K562 (cell line): ENCODE results near the gene BTBD18. TPM values are rescaled to one million over a fixed set of nuclear protein-coding genes. Genes with fewer than 3 reads are reported as not detected.
A peak's percentile ranks its signal among the peaks of the same experiment; 100 is the strongest.

Experiments
- BHLHE40 ChIP-seq: IDR thresholded peaks from 2 replicates; pipeline ENCODE4 v1.6.1; 2011; ENCODE audit warnings: low read length, improper control_type of control experiment
- DMBX1 ChIP-seq: fragments of 250-450 bp; sonication (Bioruptor Pico); IDR thresholded peaks from 2 replicates; pipeline ENCODE4 v1.8.0; 2022; ENCODE audit warnings: inconsistent platforms, mild to moderate bottlenecking, moderate library complexity, borderline replicate concordance
- ELF4 ChIP-seq: fragments of 450-650 bp; formaldehyde crosslinking; IDR thresholded peaks from 2 replicates; pipeline ENCODE4 v1.4.0; 2022; ENCODE audit warnings: missing genetic modification characterization
- ETS2 ChIP-seq: IDR thresholded peaks from 2 replicates; pipeline ENCODE4 v1.6.1; 2016; ENCODE audit warnings: borderline replicate concordance, missing genetic modification characterization, mild to moderate bottlenecking, moderate library complexity, missing compliant biosample characterization; ENCODE audit not compliant: poor library complexity, severe bottlenecking
- GTF2A2 ChIP-seq: IDR thresholded peaks from 2 replicates; pipeline ENCODE4 v1.6.1; 2016; ENCODE audit warnings: mild to moderate bottlenecking, missing genetic modification characterization, missing compliant biosample characterization
- HNRNPL ChIP-seq: fragments of 200-400 bp; formaldehyde crosslinking; IDR thresholded peaks from 2 replicates; pipeline ENCODE4 v1.6.1; 2017; ENCODE audit warnings: low read depth, mild to moderate bottlenecking, low read length
- KLF1 ChIP-seq: fragments of 450-650 bp; IDR thresholded peaks from 2 replicates; pipeline ENCODE4 v1.6.1; 2016; ENCODE audit warnings: missing genetic modification characterization, missing compliant biosample characterization
- KLF10 ChIP-seq: fragments of 250-450 bp; sonication (Bioruptor Pico); IDR thresholded peaks from 2 replicates; pipeline ENCODE4 v1.6.1; 2021; ENCODE audit warnings: matching md5 sums
- MYBL2 ChIP-seq, 2 experiments: fragments of 450-650 bp in 1 of 2; sonication (generic) in 1 of 2; formaldehyde crosslinking in 1 of 2; IDR thresholded peaks; 2 replicates each; pipeline versions ENCODE4 v1.6.1 to v1.8.1; 2017 to 2022; ENCODE audit warnings: borderline replicate concordance in 1 of 2, inconsistent platforms in 1 of 2, low read depth in 1 of 2, mild to moderate bottlenecking in 1 of 2, missing genetic modification reagents in 1 of 2, moderate library complexity in 1 of 2
- NCOA2 ChIP-seq, 2 experiments: fragments of 450-650 bp; IDR thresholded peaks; 2 replicates each; pipeline ENCODE4 v1.6.1; 2018; ENCODE audit warnings: mild to moderate bottlenecking in 2 of 2, moderate library complexity in 1 of 2; ENCODE audit not compliant: partially characterized antibody in 2 of 2
- OTX1 ChIP-seq: fragments of 450-650 bp; formaldehyde crosslinking; IDR thresholded peaks from 2 replicates; pipeline ENCODE4 v1.4.0; 2022; ENCODE audit warnings: mild to moderate bottlenecking
- SIN3A ChIP-seq, 2 experiments: fragments of 150-350 bp in 1 of 2; IDR thresholded peaks; 2 replicates each; pipeline ENCODE4 v1.6.1; 2011 to 2016; ENCODE audit warnings: borderline replicate concordance in 2 of 2, low read depth in 2 of 2, low read length in 2 of 2, mild to moderate bottlenecking in 2 of 2, moderate library complexity in 2 of 2; ENCODE audit not compliant: control insufficient read depth in 1 of 2
- SLC30A9 ChIP-seq: fragments of 250-450 bp; sonication (Bioruptor Pico); IDR thresholded peaks from 2 replicates; pipeline ENCODE4 v1.8.0; 2022; ENCODE audit warnings: mild to moderate bottlenecking, moderate library complexity
- SREBF2 ChIP-seq: sonication (generic); formaldehyde crosslinking; IDR thresholded peaks from 2 replicates; pipeline ENCODE4 v1.4.0; 2020; ENCODE audit warnings: mild to moderate bottlenecking, missing genetic modification reagents
- TEAD1 ChIP-seq, 2 experiments: fragments of 450-650 bp in 1 of 2; sonication (generic) in 1 of 2; formaldehyde crosslinking; IDR thresholded peaks; 2 replicates each; pipeline versions ENCODE4 v1.4.0 to v1.8.0; 2020 to 2022; ENCODE audit warnings: mild to moderate bottlenecking in 2 of 2, missing genetic modification reagents in 1 of 2
- ZBTB17 ChIP-seq: fragments of 450-650 bp; formaldehyde crosslinking; IDR thresholded peaks from 2 replicates; pipeline ENCODE4 v1.4.0; 2020; ENCODE audit warnings: mild to moderate bottlenecking
- ZBTB33 ChIP-seq: sonication (generic); formaldehyde crosslinking; IDR thresholded peaks from 2 replicates; pipeline ENCODE4 v1.8.1; 2023; ENCODE audit warnings: mild to moderate bottlenecking, missing genetic modification reagents
- ZBTB43 ChIP-seq: sonication (generic); formaldehyde crosslinking; IDR thresholded peaks from 2 replicates; pipeline ENCODE4 v1.8.0; 2023; ENCODE audit warnings: mild to moderate bottlenecking, missing genetic modification reagents
- ZBTB7A ChIP-seq: IDR thresholded peaks from 2 replicates; pipeline ENCODE4 v1.6.1; 2011; ENCODE audit warnings: low read depth, mild to moderate bottlenecking, low read length, moderate library complexity, borderline replicate concordance; ENCODE audit not compliant: control insufficient read depth
- ZNF232 ChIP-seq: sonication (generic); formaldehyde crosslinking; IDR thresholded peaks from 2 replicates; pipeline ENCODE4 v1.8.0; 2022; ENCODE audit warnings: mild to moderate bottlenecking, missing genetic modification reagents
- ZNF512 ChIP-seq: IDR thresholded peaks from 2 replicates; pipeline ENCODE4 v1.6.1; 2016; ENCODE audit warnings: missing genetic modification characterization, missing compliant biosample characterization
- ZNF644 ChIP-seq: fragments of 200-800 bp; sonication (Bioruptor generic); IDR thresholded peaks from 2 replicates; pipeline ENCODE4 v1.6.1; 2016; ENCODE audit warnings: low read depth, missing genetic modification characterization, missing compliant biosample characterization
- polyA plus RNA-seq, 8 experiments: library from polyadenylated mRNA; depleted of rRNA in 4 of 8; stranded (reverse) in 5 of 8; unstranded in 3 of 8; fragments of >200 nt; fragmentation: Nextera tagmentation in 2 of 8; fragmentation: Illumina TruSeq in 1 of 8; extraction: Ambion mirVana in 2 of 8; extraction: Trizol in 1 of 8; gene quantifications; 2 replicates each; pipeline versions ENCODE4 v1.2.1 to v1.2.3, GENCODE V29; 2011 to 2014; ENCODE audit warnings: inconsistent platforms in 1 of 8, missing spikeins in 1 of 8
- total RNA-seq, 7 experiments: library from RNA; depleted of rRNA in 6 of 7; stranded (reverse); fragments of >200 nt in 6 of 7; fragmentation: Illumina TruSeq in 2 of 7; extraction: Trizol in 2 of 7; gene quantifications; 2 replicates each; pipeline versions ENCODE4 v1.2.1 to v1.2.3, GENCODE V29; 2011 to 2021; ENCODE audit warnings: low replicate concordance in 1 of 7

BTBD18 gene
- total and polyA plus RNA-seq, 9 of the 15 experiments (the other 6 are each of a cell fraction or from before 2014, with no cell fraction given): 0.06 TPM; not detected in 8

GRCh38 chr11:57741132-57742086 lies 10.2 kb downstream of the BTBD18 start, which contains the start of gene SELENOH (continued):
- TF ChIP-seq ZBTB43: peak; percentile 54; the same call in 1 of the 2 replicates
- peak; percentile 70 for TF ChIP-seq KLF1
- TF ChIP-seq ZNF512: no peak
- TF ChIP-seq ZBTB33 (CRISPR knock-in tag): peak; percentile 90
- TF ChIP-seq MYBL2 (IDR thresholded peaks at IDR 0.05; ENCODE audit: low read depth): no peak
- TF ChIP-seq MYBL2 (CRISPR knock-in tag; IDR thresholded peaks at IDR 0.05; ENCODE audit: borderline replicate concordance): no peak
- no peak for TF ChIP-seq DMBX1 (CRISPR knock-in tag)
- TF ChIP-seq ETS2: no peak
- no peak for TF ChIP-seq HNRNPL
- peak; percentile 68; the same call in 1 of the 2 replicates for TF ChIP-seq OTX1 (CRISPR knock-in tag)
- TF ChIP-seq ZBTB7A: peak; percentile 98
- peak; percentile 24; the same call in 1 of the 2 replicates for TF ChIP-seq KLF10
- TF ChIP-seq BHLHE40: peak; percentile 90
- no peak; the same call in 1 of the 2 replicates for TF ChIP-seq ZNF232 (CRISPR knock-in tag)
- TF ChIP-seq SREBF2: no peak
- TF ChIP-seq SLC30A9 (CRISPR knock-in tag): no peak
- TF ChIP-seq TEAD1 (CRISPR knock-in tag; IDR thresholded peaks at IDR 0.05): peak in 1 of 2 experiments; percentile 59; a peak in 1 of 4 replicates
- TF ChIP-seq ZNF644 (tag): no peak
- TF ChIP-seq ZBTB17 (CRISPR knock-in tag): 0 out of 2 replicates have a peak, but pooled peaks have one; percentile 14
- peak; percentile 28; the same call in 1 of the 2 replicates for TF ChIP-seq ELF4 (CRISPR knock-in tag)
- no peak for TF ChIP-seq NCOA2 (IDR thresholded peaks at IDR 0.05; ENCODE audit: partially characterized antibody in 2 of 2)
- TF ChIP-seq SIN3A (IDR thresholded peaks at IDR 0.05; ENCODE audit: borderline replicate concordance in 2 of 2, control insufficient read depth in 1 of 2, low read depth in 2 of 2, low read length in 2 of 2): peak; percentile 89 to 90; a peak in 3 of 4 replicates
- TF ChIP-seq GTF2A2 (tag): no peak
